ENCODE measurements around the gene CNIH2.
A peak's percentile ranks its signal among the peaks of the same experiment; 100 is the strongest.
"Not testable (repeated sequence)": the region's sequence is repeated elsewhere in the genome, so short reads cannot be mapped to it uniquely, and the experiment has no call there.

Gene CNIH2

DNA sequence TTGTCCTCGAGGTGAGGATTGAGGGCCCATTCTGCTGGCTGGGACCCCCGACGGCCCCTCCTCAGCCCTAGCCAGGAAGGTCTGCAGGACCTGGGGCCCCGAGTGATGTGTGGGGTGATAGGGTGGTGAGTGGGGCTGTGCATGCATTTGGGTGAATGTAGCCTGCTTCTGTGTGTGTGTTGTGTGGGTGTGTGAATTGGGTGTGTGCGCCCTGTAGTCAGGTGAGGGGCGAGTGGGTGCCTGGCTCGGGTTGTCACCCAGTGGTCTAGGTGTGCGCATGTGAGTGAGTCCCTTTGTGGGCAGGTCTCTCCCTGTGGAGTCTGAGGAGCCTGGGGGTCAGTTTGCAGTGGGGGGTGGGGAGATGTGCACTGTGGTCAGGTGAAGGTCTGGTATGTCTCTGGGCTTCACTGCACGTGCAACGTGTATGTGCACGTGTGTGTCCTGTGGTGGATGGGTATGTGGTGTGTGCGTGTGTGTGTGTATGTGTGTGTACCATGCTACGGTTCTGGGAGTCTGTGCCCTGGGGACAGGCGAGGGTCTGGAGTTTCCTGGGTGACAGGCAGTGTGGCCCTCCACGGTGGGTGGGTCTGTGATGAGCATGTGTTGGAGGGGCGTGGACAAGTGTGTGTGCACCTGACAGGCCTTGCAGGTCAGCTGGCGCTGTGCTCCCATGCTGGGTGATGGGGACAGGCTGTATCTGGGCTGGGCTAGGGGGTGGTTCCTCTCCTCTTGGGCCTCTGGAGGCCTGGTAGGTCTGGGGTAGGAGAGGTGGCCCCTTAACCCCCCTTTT, 14.8 kb downstream of the CNIH2 start:
- DNase-seq = peak in 1 of 3 experiments; percentile 23

DNA sequence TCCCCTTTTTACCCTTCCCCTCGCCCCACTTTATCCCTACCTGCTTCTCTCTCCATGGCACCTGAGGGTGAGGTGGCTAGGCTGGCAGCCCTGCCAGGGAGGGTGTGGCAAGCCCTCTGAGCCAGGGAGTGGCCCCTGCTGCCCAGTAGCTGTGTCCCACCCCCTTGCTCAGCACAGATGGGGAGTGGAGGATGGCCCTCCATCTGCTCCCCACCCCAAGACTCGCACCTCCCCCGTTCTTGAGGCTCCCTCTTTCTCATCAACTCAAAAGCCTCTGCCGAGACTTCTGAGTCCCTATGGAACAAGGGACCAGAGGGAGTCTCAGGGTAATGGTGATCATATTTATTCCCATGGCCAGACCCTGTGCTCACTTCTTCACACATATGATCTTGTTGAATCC, 15.4 kb downstream of the CNIH2 start:
- no peak for DNase-seq

DNA sequence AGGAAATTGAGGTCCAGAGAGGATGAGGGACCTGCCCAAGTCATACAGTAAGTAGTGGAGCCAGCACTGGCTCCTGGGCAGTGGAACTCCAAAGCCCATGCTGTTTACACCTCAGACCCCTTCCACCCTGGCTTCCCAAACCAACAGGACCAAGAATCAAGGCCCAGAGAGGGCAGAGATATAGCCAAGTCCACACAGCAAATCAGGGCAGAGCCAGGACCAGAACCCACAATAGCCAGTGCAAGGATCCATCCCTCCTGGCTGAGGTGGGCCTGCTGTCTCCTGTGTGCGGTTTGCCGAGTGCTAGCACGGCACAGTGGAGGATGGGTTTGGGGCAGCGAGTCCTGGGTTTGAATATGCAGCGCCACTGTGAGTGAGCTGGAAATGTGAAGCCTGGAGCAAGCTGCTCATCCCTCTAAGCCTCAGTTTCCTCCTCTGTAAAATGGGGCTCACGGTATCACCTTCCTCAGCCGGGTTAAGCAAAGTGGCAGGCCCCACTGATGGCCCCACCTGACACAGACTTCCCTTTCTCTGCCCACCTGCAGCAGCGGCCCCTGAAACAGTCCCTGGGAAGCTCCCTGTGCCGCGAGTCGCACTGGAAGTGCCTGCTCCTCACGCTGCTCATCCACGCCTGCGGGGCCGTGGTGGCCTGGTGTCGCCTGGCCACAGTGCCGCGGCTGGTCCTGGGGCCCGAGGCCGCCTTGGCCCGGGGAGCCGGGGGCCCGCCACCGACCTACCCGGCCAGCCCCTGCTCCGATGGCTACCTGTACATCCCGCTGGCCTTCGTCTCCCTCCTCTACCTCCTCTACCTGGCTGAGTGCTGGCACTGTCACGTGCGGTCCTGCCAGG, 16.0 kb downstream of the CNIH2 start:
- no peak for DNase-seq

DNA sequence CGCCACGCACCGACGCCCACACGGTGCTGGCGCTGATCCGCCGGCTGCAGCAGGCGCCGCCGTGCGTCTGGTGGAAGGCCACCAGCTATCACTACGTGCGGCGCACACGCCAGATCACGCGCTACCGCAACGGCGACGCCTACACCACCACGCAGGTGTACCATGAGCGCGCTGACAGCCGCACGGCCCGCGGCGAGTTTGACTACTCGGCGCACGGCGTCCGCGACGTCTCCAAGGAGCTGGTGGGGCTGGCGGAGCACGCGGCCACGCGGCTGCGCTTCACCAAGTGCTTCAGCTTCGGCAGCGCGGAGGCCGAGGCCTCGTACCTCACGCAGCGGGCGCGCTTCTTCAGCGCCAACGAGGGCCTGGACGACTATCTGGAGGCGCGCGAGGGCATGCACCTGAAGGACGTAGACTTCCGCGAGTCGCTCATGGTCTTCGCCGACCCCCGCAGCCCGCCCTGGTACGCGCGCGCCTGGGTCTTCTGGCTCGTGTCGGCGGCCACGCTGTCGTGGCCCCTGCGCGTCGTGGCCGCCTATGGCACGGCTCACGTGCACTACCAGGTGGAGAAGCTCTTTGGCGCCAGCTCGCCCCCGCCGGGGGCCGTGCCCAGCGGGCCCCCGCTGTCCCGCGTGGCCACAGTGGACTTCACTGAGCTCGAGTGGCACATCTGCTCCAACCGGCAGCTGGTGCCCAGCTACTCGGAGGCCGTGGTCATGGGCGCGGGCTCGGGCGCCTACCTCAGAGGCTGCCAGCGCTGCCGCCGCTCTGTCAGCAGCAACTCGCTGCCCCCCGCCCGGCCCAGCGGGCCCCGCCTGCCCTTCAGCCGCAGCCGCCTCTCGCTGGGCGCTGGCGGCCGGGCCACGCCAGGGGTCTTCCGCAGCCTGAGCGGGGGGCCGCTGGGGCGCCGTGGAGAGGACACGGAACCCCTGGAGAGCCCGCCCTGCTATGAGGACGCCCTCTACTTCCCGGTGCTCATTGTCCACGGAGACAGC, 16.9 kb downstream of the CNIH2 start:
- no peak for DNase-seq

DNA sequence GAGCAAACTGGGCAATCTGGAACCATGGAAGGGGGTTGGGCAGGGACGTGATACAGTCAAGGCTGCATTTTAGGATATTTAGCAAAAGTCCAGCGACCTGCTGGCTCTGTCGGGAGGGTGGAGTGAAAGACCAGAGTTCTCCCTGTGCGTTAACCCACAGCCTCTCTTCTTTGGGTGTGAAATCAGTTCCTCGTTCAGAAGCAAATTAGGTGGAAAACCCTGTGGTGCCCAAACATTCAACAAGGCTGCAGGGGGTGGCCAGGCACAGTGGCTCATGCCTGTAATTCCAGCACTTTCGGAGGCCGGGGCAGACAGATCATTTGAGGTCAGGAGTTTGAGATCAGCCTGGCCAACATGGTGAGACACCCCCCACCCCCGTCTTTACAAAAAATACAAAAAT, 19.6 kb downstream of the CNIH2 start:
- DNase-seq = no peak

DNA sequence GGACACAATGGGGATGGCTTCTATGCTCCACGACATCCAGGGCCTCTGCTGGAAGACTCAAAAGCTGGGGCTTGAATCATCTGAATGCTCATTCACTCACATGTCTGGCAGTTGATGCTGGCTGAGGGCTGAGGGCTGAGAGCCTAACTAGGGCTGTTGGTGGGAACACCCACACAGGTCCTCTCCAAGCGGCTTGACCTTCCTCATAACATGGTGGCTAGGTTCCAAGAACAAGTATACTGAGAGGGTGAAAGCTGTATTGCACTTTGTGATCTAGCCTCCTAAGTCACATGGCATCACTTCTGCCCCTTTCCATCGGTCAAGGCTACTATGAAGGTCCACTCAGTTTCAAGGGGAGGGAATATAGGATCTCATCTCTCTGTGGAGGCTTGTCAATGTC, 21.2 kb downstream of the CNIH2 start:
- no peak for DNase-seq

DNA sequence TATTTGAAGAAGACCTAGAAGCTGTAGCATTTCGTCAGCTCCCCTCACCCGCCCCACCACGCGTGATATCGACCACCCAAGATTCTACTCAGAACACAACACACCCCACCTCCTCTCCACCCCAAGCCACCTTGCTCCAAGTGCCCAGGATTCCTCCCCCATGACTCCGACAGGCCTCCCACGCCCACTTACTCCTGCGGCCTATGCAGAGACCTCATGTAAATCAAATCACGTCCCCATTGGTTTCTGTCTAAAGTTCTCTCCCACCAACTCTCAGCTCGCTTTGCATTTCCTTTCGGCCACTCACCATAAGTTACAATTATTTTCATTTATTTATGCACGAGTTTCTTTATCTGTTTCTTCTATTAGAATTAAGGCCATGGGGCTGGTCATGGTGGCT, 24.7 kb downstream of the CNIH2 start:
- no peak for DNase-seq

DNA sequence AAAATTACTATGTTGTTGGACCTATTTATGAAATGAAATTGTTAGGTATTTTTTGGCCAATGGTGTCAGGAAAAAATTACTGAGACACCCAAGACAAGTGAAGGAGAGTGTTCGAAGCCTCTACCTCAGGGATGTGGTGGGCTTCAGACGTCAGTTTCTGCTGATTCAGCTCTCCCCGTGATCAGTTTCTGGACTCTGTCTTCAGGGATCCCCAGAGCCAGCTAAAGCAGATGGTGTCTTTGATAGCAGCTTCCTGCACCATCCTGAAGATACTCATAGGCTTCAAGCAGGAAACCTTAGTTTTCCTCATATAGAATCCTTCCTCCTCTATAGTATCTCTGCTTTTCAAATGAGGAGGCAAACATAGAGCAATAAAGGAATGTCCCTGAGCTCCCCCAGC, 31.5 kb downstream of the CNIH2 start:
- no peak for DNase-seq

DNA sequence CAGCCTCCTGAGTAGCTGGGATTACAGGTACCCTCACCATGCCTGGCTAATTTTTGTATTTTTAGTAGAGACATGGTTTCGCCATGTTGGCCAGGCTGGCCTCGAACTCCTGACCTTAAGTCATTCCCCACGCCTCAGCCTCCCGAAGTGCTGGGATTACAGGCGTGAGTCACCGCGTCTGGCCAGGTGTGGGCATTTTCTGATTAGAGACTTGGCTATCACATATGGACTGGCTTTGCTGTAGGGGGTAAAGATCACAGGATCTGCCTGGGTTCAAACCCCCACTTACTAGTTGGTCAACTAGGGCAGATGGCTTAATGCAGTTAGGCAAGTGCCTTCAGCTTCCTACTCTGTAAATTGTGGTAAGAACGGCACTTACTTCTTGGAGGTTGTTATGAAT, 32.3 kb downstream of the CNIH2 start:
- no peak for DNase-seq

DNA sequence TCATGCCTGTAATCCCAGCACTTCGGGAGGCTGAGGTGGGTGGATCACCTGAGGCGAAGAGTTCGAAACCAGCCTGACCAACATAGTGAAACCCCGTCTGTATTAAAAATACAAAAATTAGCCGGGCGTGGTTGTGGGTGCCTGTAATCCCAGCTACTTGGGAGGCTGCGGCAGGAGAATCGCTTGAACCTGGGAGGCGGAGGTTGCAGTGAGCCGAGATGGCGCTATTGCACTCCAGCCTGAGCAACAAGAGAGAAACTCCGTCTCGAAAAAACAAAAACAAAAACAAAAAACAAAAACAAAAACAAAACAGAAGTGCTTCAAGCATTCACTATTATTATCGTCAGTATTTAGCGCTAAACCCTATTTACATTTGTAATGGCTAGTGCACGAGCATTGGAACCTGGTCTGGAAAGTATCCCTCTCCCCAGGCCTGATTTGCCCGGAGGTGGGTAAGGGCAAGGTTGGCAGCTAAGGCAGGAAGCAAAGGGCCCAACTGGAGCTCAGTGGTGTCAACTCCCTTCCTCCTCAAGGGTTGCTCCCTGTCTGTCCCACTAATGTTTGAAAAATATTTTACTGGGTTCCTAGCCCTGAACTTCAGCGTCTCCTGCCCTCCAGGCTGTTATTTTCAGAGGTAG, 32.9 kb downstream of the CNIH2 start:
- not testable (repeated sequence) for DNase-seq

DNA sequence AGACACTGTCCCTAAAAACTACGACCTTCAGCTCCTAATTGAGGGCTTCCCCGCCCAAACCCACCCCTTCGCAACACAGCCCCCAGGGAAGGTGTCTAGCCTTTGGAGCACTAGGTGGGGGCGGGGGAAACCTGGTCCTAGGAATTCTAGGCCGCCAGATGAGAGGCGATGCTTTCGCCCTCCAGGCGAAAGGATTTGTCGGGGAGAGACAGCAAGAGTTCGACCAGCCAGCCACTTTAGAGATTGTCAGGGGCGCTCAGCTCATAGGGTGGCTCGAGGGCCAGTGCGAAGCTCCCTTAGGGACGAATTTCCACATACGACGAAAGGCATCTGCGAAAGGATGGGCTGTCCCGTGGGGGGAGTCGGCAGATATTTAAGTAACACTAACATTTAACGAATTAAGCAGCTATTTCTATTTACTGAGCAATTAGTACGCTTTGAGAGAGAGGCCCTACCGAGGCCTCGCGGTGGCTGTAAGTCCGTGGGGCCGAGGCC, 33.5 kb downstream of the CNIH2 start:
- no peak for DNase-seq

DNA sequence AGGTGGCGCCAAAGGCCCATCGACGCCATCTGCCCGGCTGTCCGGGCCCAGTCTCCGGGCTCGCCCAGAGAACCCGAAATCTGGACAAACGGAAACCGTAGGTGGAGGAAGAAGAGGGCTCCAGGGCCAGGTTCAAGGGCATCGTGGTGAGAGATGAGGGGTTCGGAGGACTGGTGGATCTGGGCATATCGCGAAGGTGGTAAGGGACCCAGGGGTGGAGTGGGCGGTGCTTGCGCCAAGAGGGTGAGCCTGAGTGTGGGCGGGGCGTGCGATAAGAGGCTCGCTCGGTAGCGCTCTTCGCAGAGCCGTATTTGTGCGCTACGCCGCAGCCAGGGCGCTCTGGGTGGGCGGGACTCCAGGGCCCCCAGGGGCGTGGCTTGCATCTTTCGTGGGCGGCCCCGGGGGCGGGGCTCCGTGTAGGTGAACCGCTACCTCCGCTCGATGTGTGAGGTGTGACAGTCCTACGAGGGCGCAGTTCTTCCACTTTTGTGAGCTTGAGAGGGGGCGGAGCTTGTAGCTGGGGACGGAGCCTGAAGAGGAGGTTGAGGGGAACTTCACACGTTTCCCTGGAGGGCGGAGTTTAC, 34.1 kb downstream of the CNIH2 start:
- peak; percentile 94 to 98 (median 97) for DNase-seq

DNA sequence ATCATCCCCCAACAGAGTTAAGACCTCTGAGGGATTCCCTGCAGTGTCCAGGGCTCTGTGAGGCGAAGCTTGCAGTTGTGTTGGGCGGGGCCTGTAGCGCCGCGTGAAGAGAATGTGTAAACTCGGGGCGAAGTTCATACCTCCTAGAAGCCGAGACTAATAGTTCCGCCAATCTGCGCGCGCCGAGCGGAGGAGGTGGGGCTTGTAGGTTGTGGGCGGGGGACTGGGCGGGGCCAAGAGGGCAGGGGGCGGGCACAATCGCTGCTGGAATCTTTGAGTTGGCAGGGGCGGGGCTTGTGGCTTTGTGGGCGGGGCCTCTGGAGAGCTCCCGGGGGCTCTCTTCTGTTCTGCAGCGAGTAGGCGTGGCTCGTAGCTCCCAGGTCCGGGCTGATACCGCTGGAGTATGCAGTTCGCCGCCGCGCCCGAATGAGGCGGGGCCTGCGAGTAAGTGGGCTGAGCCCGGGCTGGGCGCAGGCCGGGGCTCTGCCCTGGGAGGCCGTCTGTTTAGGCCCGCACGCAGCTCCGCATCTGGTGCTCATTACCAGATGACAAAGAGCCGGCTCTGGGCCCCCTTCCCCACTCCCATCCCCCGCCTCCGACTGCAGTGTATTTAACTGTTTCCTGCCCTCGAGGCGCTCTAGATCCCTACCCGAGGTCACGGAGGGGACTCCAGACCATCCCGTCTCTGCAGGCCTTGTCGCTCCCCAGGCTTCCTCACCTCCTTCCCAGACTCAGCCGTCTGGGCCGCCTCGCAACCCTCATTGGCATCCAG, 34.8 kb downstream of the CNIH2 start:
- peak; percentile 95 to 98 (median 96) for DNase-seq

DNA sequence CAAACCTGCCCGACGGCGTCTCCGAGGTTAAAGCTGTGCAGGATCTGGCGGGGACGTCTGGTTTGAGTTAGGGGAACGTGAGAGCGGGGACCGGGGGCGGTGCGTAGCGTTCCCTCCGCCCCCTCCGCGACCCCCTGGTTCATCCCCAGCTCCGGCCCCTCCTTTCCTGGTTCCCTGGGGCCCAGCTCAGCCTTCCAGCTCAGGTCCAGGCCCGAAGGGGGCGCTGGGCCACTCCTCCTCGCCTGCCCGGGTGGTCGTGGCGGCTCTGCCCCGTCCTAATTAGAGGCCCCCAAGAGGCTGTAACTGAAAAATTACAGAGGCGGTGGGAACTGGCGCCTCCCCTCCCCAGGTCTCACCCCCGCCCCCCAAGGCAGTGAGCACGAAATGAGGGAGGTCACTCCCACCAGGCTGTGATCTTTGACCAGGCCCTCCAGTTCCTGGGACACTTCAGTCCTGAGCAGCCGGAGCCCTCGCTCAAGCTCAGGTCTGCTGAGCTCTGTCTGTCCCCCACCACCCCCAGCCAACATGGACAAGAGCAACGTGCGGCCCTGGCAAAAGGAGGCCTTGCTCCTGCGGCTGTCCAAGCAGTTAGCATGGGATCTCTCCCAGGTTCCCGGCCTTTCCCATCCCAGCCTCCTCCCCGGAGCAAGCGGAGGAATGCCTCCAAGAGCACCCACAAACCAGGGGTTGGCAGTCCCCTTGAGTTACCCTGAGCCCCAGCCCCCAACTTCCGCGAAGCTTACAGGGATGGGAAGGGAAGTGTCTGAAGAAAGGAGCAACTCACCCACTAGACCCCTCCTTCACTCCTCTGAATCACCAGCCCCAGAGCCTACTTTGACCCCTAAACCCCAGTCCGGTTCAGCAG, 35.6 kb downstream of the CNIH2 start:
- DNase-seq = no peak

DNA sequence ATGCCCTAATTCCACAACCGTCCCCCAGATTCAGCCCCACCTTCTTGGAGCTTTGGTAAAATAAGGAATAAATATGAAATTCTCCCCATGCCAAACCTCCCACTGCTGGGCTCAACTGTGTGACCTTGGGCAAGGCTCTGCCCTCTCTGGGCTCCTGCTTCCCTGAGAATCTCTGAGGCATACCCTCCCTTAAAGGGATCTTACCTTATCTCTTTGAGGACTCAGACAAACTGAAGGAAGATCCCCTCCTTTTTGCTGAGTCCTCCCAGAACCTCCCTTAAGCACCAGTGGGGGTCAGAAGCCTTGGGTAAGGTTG, 36.2 kb downstream of the CNIH2 start:
- no peak for DNase-seq

DNA sequence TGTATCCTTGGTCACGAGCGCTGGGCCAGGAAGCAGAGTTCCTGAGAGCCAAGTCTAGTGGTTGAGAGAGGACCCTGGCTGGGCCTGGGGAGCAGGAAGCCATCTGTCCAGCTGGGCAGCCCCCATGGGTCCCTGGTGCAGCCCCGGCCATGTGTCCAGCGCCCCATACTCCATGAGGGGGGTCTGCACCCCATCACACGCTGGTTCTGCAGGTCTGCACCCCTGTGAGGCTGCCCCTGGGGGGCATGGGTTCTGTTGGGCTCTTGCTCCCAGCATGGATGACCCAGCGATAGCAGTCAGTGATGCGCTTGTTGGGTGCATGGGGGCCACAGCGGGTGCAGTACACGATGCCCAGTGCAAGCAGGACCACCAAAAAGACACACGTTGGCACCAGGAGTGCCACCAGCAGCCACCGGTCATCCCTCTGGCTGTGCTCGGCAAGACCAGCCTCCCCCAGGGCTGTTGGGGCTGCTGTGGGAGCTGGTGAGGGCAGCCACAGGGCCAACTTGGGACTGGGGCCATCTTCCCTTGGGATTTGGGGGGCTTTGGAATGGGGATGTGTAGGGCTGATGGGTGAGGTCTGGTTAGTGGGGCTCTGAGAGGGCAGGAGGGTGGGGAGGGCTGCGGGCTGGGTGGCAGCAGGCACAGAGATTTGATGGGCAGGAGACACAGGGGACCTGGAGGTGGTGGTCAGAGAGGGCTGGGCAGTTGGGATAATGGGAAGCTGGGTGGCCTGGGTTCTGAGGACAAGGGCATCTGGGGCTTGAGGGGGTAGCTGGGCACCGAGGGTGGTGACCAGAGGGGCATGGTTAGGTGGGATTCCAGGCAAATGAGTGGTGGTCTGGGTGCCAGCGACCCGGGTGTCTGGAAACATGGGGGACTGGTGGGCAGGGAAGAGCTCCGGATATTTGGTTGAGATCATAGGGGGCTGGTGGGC, 36.9 kb downstream of the CNIH2 start:
- DNase-seq = no peak

DNA sequence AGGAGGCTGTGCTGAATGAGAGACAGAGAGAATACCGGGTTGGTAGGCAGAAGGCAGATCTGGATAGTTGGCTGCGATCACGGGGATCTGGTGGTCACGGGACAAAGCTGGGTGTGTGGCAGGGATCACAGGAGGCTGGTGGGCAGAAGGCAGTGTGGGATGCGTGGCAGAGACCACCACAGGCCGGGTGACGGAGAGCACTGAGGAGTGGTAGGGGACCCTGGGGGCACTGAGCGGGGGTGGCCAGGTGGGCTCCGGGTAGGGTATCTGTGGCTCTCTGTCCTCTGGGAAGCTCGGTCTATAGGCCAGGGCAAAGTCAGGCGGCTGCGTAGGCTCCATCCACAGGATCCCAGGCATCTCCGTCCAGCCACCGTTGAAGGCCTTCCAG, 37.5 kb downstream of the CNIH2 start:
- no peak for DNase-seq

DNA sequence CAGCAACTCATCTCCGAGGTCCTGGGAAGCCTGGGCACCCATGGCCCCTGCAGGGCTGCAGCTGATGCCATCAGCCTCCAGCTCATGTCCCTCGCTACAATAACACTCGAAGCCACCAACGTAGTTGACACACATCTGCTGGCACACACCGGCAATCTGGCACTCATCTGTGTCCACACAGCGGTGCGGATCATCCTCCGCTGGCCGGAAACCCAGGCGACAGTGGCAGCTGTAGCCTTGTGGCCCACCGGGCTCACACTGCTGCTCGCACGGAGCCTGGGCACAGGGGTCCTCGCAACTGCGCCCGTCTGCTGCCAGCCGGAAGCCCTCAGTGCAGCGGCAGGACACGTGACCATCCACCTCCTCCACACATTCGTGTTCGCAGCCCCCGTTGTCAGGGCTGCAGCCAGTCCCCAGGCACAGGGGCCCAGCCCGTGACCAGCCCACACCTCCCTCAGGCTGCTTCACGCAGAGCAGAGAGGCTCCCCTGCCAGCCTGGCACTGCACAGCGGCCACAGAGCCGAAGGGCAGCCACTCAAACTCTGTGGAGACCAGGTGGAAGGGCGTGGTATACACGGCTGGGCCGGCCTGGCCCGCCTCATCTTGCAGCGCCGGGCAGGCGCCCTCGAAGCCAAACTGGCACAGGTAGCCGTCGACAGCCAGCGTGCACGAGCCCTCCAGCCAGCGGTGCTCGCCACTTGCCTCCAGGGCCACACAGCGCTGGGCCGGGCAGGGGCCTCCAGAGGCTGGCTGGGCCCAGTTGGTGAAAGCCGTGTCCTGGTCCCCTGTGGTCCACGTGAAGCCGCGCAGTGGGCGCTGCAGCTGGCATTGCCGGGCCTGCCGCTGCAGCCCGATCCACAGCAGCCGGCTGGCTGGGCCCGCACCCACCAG, 38.2 kb downstream of the CNIH2 start:
- peak in 2 of 3 experiments; percentile 19 to 46 for DNase-seq

Measured in NCI-H1417 (cell line).